ENCODE results near the gene ELOB. TPM values are rescaled to one million over a fixed set of nuclear protein-coding genes. Genes with fewer than 3 reads are reported as not detected.

Gene ELOB
- total RNA-seq, 4 donors from 2014 or later = 216 to 970 (median 375) TPM

DNA sequence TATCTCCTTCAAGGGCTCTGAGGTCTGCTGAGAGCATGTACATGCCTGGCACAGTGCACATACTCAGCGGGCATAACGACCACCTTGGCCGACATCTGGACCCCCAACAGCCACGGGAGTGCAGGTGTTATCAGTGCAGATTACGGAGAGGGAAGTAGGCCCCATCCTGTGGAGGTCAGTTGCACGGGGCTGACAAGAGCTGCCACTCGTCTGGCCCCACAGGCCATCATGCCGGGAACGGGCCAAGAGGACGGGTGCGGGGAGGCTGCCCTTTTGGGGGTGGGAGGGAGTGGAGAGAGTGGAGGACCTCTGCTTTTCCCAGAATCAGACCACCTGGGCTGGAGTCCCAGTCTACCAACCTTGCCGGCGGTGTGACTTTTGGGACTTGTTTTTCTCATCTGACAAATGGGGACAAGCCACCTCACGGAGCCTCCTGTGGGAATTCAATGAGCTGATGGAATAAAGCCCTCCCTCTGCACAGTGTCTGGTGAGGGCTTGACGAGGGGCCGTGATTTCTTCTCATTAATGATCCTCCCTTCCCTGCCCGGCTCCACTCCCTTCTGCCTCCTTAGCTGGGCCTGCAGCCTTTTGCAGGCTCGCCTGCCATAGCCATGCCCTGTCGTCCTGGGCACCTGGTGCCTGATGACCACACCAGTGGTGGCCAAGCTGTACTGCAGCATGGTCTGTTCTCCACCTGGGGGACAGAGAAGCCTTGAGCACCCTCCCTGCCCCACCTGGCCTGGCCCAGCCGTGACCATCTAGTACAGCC lies 5.7 kb upstream of the ELOB start:
- TF ChIP-seq, protein P1, sequence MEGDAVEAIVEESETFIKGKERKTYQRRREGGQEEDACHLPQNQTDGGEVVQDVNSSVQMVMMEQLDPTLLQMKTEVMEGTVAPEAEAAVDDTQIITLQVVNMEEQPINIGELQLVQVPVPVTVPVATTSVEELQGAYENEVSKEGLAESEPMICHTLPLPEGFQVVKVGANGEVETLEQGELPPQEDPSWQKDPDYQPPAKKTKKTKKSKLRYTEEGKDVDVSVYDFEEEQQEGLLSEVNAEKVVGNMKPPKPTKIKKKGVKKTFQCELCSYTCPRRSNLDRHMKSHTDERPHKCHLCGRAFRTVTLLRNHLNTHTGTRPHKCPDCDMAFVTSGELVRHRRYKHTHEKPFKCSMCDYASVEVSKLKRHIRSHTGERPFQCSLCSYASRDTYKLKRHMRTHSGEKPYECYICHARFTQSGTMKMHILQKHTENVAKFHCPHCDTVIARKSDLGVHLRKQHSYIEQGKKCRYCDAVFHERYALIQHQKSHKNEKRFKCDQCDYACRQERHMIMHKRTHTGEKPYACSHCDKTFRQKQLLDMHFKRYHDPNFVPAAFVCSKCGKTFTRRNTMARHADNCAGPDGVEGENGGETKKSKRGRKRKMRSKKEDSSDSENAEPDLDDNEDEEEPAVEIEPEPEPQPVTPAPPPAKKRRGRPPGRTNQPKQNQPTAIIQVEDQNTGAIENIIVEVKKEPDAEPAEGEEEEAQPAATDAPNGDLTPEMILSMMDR (IDR thresholded peaks at IDR 0.05 in 4 of 5, conservative IDR thresholded peaks at IDR 0.05 in 1 of 5) = no peak
- TF ChIP-seq POLR2A (IDR thresholded peaks at IDR 0.05) = no peak
- DNase-seq (no peak), ATAC-seq (no peak)
- H3K4me3 ChIP-seq = no peak overlapping the region
- H3K27ac ChIP-seq = no peak overlapping the region
- H3K4me1 ChIP-seq = peaks cover 9 to 17% of the 10 kb centered on the region in 2 donors
- peaks cover 25 to 28% (median 28%) of the 10 kb centered on the region in 3 donors for H3K27me3 ChIP-seq
- H3K9me3 ChIP-seq = no peaks in the 10 kb centered on the region
- intact Hi-C loops (cut with DNase I; ENCODE audit: low total_unique reads) = no loop called here
- no peaks in the 10 kb centered on the region for H3K36me3 ChIP-seq
- in situ Hi-C loops (cut with MboI; ENCODE audit: low sequenced_read_pairs in 4 of 4) = no loop called here

DNA sequence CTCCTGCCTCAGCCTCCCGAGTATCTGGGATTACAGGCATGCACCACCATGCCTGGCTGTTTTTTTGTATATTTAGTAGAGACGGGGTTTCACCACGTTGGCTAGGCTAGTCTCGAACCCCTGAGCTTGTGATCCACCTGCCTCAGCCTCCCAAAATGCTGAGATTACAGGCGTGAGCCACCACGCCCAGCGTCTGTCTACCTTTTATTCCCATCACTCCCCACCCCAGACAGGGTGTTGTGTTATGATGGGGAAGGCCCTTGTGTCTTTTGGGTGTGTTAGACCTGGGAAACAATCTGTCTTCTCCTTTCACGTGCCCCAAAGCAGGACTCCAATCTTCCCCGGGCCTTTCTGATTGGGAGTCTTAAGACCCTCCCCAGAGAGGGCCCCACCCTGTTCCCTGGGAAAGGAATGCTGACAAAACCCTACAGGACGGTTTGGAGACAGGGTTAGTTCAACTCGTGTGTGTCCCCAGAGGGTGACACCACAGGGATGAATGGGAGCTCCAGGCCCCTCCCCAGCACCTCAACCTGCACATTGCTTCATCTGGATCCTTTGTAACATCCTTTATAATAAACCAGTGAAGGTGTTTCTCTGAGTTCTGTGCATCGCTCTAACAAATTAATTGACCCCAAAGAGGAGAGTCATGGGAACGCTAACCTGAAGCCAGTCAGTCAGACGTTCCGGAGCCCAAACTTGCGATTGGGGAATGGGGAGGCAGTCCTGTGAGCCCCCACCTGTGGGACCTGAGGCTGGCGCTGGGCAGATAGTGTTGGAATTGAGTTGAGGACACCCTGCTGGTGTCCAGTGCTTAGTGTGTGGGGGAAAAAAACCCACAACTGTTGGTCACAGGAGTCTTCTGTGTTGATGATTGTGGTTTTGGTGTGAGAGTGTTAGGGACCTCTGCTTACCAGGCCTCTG lies 3.2 kb upstream of the ELOB start:
- Histone ChIP-seq H3K9me3 (no peaks in the 10 kb centered on the region), H3K36me3 (peaks cover 0 to 2% of the 10 kb centered on the region in 2 donors), H3K27ac (no peak overlapping the region), H3K4me1 (peaks cover 22 to 28% of the 10 kb centered on the region in 2 donors), H3K27me3 (peaks cover 8 to 9% (median 8%) of the 10 kb centered on the region in 3 donors), H3K4me3 (no peak overlapping the region)
- ATAC-seq = no peak
- in situ Hi-C loops (cut with MboI; ENCODE audit: low sequenced_read_pairs in 4 of 4) = no loop called here
- DNase-seq = no peak
- intact Hi-C loops (cut with DNase I; ENCODE audit: low total_unique reads) = loop anchor here (5.0 kb wide), 1 partner anchor 87 kb away; no protein-coding TSS in a partner anchor
- TF ChIP-seq, protein P1 (IDR thresholded peaks at IDR 0.05 in 4 of 5, conservative IDR thresholded peaks at IDR 0.05 in 1 of 5) = no peak

DNA sequence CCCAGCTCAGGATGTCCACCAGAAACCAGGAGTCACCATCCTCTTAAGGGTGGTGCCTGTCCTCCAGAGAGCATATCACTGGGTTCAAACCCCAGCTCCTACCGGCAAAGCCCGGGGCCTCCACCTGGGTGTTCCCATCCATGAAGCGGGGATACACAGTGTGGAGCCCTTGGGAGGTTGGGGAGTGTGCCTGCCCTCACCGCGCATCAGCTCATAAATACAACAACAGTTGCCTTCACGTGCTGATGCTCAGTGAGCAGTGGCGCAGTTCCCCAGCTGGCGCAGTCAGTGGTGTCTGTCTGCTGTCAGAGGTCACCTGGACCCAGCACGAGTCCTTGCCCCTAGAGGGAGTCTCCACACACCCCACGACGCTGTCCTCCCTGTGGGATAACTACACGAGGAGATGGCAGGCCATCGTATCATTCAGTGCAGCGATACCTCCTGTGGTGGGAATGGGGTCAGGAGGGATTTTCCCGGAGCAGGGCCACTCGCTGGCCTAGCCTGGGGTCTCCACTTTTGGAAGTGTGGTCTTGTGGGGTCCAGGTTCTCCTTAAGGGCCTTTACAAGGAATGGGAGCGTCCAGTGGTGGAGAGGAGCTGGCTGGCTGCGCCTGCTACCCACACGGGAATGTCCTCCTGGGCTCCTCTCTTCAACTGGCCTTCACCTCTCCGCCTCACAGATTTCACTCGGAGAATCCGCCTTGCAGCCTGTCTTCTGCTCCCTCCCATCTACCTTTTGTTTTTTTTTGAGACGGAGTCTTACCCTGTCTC lies 2.3 kb upstream of the ELOB start:
- Histone ChIP-seq H3K4me3 (no peak overlapping the region), H3K9me3 (no peaks in the 10 kb centered on the region), H3K27ac (peak overlapping the region in 2 of 4 donors; percentile 98 to 100), H3K4me1 (peaks cover 23 to 31% of the 10 kb centered on the region in 2 donors), H3K36me3 (peaks cover 0 to 8% of the 10 kb centered on the region in 2 donors), H3K27me3 (no peaks in the 10 kb centered on the region)
- no peak for TF ChIP-seq POLR2A (IDR thresholded peaks at IDR 0.05)
- TF ChIP-seq, protein P1 (IDR thresholded peaks at IDR 0.05 in 4 of 5, conservative IDR thresholded peaks at IDR 0.05 in 1 of 5) = no peak
- intact Hi-C loops (cut with DNase I; ENCODE audit: low total_unique reads) (loop anchor here (5.0 kb wide), 1 partner anchor 88 kb away; no protein-coding TSS in a partner anchor), in situ Hi-C loops (cut with MboI; ENCODE audit: low sequenced_read_pairs in 4 of 4) (no loop called here)
- no peak for ATAC-seq
- DNase-seq = no peak

DNA sequence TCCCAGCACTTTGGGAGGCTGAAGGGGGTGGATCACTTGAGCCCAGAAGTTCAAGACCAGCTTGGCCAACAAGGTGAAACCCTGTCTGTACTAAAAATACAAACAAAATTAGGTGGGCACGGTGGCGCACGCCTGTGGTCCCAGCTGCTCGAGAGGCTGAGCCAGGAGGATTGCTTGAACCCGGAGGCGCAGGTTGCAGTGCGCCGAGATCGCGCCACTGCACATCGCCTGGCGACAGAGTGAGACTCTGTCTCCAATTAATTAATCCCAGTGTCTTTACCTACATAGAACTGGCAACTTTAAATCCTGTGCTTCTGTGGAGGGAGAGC lies 1.5 kb upstream of the ELOB start:
- ATAC-seq (no peak), DNase-seq (no peak)
- H3K27ac ChIP-seq = peak overlapping the region; percentile 98 to 100 (median 100)
- no peaks in the 10 kb centered on the region for H3K27me3 ChIP-seq
- H3K4me1 ChIP-seq = peaks cover 23 to 31% of the 10 kb centered on the region in 2 donors
- peak overlapping the region; percentile 95 to 100 (median 98) for H3K4me3 ChIP-seq
- H3K36me3 ChIP-seq = peaks cover 0 to 15% of the 10 kb centered on the region in 2 donors
- in situ Hi-C loops (cut with MboI; ENCODE audit: low sequenced_read_pairs in 4 of 4) = no loop called here
- intact Hi-C loops (cut with DNase I; ENCODE audit: low total_unique reads) = loop anchor here (5.0 kb wide), 1 partner anchor 89 kb away; no protein-coding TSS in a partner anchor
- TF ChIP-seq, protein P1 (IDR thresholded peaks at IDR 0.05 in 4 of 5, conservative IDR thresholded peaks at IDR 0.05 in 1 of 5) = no peak
- TF ChIP-seq POLR2A (IDR thresholded peaks at IDR 0.05) = no peak
- H3K9me3 ChIP-seq = no peaks in the 10 kb centered on the region
